ENCODE results near the gene TMA7. TPM values are rescaled to one million over a fixed set of nuclear protein-coding genes. Genes with fewer than 3 reads are reported as not detected.

TMA7 gene
- total and polyA plus RNA-seq, 10 of the 15 experiments (the other 5 are each of a cell fraction or from before 2014, with no cell fraction given), result 319 to 1,760 (median 752) TPM

GRCh38 chr3:48409291-48410201 lies 30.5 kb upstream of the TMA7 start:
- no peak for FAIRE-seq
- POLR2A ChIA-PET, result no interaction called here
- no peaks in the 10 kb centered on the region for H3K27me3 ChIP-seq (replicated peaks in 1 of 2; ENCODE audit: control insufficient read depth in 2 of 2, insufficient read depth in 2 of 2, low read length in 1 of 2)
- H3K79me2 ChIP-seq (ENCODE audit: control insufficient read depth, insufficient read depth, low read length), result no peaks in the 10 kb centered on the region
- BruUV-seq (replicated peaks), result no TSS peak
- RAD21 ChIA-PET (ENCODE audit: unreplicated experiment), result interaction anchor here (1.0 kb wide), 1 partner anchor 9 kb away, joined by 3 read pairs; no protein-coding TSS in a partner anchor
- H3K4me2 ChIP-seq (ENCODE audit: control insufficient read depth, insufficient read depth), result no peak overlapping the region
- intact Hi-C loops (cut with micrococcal nuclease; ENCODE audit: unreplicated experiment), result no loop called here
- no peaks in the 10 kb centered on the region for H3K36me3 ChIP-seq (ENCODE audit: control insufficient read depth in 2 of 2, insufficient read depth in 2 of 2, low read length in 1 of 2)
- no peak for DNase-seq (ENCODE audit: low read depth, low spot score)
- H4K20me1 ChIP-seq (ENCODE audit: control insufficient read depth, insufficient read depth), result no peaks in the 10 kb centered on the region
- CTCF ChIA-PET, result interaction anchor here (1.1 to 22.0 kb wide), 3 partner anchors 9 to 109 kb away, joined by 3 to 757 read pairs (median 4); partner anchors contain the start of genes CCDC51 and TMA7
- SMC1A ChIA-PET (ENCODE audit: uncharacterized antibody, unreplicated experiment), result interaction anchor here (0.6 to 2.4 kb wide), 3 partner anchors 9 to 28 kb away, joined by 3 to 15 read pairs (median 5); no protein-coding TSS in a partner anchor
- H2AFZ ChIP-seq (ENCODE audit: control insufficient read depth, low read depth, low read length), result no peak overlapping the region
- no peak for ATAC-seq
- no peaks in the 10 kb centered on the region for H3K4me1 ChIP-seq (ENCODE audit: control insufficient read depth, insufficient read depth, low read length)
- TF ChIP-seq RUNX3 (IDR thresholded peaks at IDR 0.05; ENCODE audit: low read length) (no peak), HSF1 (IDR thresholded peaks at IDR 0.05; ENCODE audit: low read depth, low read length) (no peak), ZBED1 (IDR thresholded peaks at IDR 0.05; ENCODE audit: borderline replicate concordance) (no peak), KAT2A (conservative IDR thresholded peaks at IDR 0.05; ENCODE audit: control insufficient read depth, low read depth, low read length) (no peak), YBX1 (IDR thresholded peaks at IDR 0.05) (no peak), GATAD2B (conservative IDR thresholded peaks at IDR 0.05; ENCODE audit: low read depth) (no peak), JUNB (IDR thresholded peaks at IDR 0.05) (no peak), ZNF592 (IDR thresholded peaks at IDR 0.05) (no peak), IRF3 (IDR thresholded peaks at IDR 0.05) (no peak), ATF3 (IDR thresholded peaks at IDR 0.05; ENCODE audit: borderline replicate concordance, extremely low read depth, low read depth, low read length) (no peak), NKRF (conservative IDR thresholded peaks at IDR 0.05) (no peak)
- H3K9ac ChIP-seq (ENCODE audit: control insufficient read depth, insufficient read depth, low read length), result no peak overlapping the region
- H3K9me3 ChIP-seq (replicated peaks; ENCODE audit: control insufficient read depth, insufficient read depth, low read length), result no peaks in the 10 kb centered on the region
- in situ Hi-C loops (cut with MboI), result no loop called here
- H3K4me3 ChIP-seq, result no peak overlapping the region
- H3K27ac ChIP-seq (ENCODE audit: control insufficient read depth, insufficient read depth), result no peak overlapping the region
- WGBS (ENCODE audit: insufficient coverage, insufficient replicate concordance, low lambda C conversion rate, missing lambda C conversion rate), result 63% methylated on average over 29 of the region's 31 CpGs

Data from GM12878 (cell line).